Measurements from ENCODE around the gene CLEC20A. TPM values are rescaled to one million over a fixed set of nuclear protein-coding genes. Genes with fewer than 3 reads are reported as not detected.

CLEC20A gene
- total and polyA plus RNA-seq, 8 donors = 0.31 TPM; not detected in 7

DNA sequence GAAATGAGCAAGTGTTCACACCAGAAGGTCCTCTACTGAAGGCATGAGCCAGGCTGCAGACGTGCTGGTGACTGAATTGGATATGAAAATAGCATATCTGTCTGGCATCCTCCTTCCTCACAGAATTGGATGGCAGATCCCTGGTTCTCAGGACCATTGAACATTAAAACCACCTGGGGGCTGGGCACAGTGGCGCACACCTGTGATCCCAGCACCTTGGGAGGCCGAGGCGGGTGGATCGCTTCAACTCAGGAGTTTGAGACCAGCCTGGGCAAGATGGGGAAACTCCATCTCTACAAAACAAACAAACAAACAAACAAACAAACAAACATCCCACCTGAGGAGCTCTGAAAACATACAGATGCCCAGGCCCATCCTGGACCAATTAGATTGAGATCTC lies 39.6 kb upstream of the CLEC20A start:
- no peak overlapping the region for H3K4me3 ChIP-seq
- TF ChIP-seq POLR2AphosphoS5 (IDR thresholded peaks at IDR 0.05) (no peak), EP300 (IDR thresholded peaks at IDR 0.05) (no peak), POLR2A (IDR thresholded peaks at IDR 0.05) (no peak), CTCF (IDR thresholded peaks at IDR 0.05) (no peak)
- intact Hi-C loops (cut with DNase I; ENCODE audit: low total_unique reads) = no loop called here
- H3K27me3 ChIP-seq = no peaks in the 10 kb centered on the region
- no peaks in the 10 kb centered on the region for H3K36me3 ChIP-seq
- H3K4me1 ChIP-seq = peaks cover 6 to 31% (median 22%) of the 10 kb centered on the region in 4 donors
- peak overlapping the region in 4 of 5 donors; percentile 26 to 78 (median 54) for H3K27ac ChIP-seq
- WGBS, 5 donors = 94 to 96% (median 95%) methylated on average over 5 of the region's 5 CpGs
- no peaks in the 10 kb centered on the region for H3K9me3 ChIP-seq
- DNase-seq = no peak

DNA sequence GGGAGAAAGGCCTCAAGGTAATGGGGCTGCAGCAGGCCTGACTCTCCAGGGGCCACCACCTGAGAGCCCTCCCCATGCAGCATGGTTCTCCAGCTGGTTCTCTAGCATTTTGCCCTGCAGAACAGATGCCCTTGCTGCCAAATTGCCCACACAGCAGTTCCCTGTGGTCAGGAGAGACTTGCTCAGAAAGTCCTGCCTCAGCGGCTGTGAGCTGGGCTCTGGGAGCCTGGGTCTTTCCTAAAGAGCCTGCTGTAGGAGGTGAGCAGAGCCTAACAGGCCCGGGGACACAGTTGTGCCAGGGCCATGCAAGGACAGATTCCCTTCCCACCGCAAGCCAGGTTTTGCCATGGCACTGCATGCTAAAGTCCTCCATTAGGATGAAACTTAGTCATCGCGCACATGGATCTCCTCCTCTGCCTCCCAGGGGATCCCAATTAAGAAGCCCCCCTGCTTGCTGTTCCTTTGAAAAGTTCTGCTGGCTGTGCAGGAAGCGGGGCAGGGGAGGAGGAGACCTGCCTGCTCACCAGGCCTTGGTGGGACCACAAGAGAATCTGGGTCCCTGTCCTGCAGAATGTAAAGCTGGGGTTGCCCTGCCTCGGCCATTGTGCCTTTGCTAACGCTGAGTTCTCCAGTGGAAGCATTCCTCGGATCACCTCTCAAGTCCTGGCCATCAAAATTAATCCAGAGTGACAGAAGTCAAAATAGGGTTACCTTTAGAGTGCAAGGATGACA lies 37.5 kb upstream of the CLEC20A start:
- intact Hi-C loops (cut with DNase I; ENCODE audit: low total_unique reads) = loop anchor here (5.0 kb wide), 1 partner anchor 468 kb away; no protein-coding TSS in a partner anchor
- Histone ChIP-seq H3K27me3 (no peaks in the 10 kb centered on the region), H3K4me1 (peaks cover 6 to 29% (median 21%) of the 10 kb centered on the region in 4 donors), H3K4me3 (no peak overlapping the region), H3K27ac (no peak overlapping the region), H3K36me3 (no peaks in the 10 kb centered on the region), H3K9me3 (no peaks in the 10 kb centered on the region)
- WGBS, 5 donors = 91 to 97% (median 95%) methylated on average over 9 of the region's 9 CpGs
- DNase-seq = no peak
- no peak for TF ChIP-seq EP300 (IDR thresholded peaks at IDR 0.05)
- TF ChIP-seq CTCF (IDR thresholded peaks at IDR 0.05) = no peak
- TF ChIP-seq POLR2AphosphoS5 (IDR thresholded peaks at IDR 0.05) = no peak
- TF ChIP-seq POLR2A (IDR thresholded peaks at IDR 0.05) = no peak

GRCh38 chr1:178533121-178533946 lies 36.6 kb upstream of the CLEC20A start:
- H3K36me3 ChIP-seq = no peaks in the 10 kb centered on the region
- intact Hi-C loops (cut with DNase I; ENCODE audit: low total_unique reads) = loop anchor here (5.0 kb wide), 1 partner anchor 469 kb away; no protein-coding TSS in a partner anchor

More at GRCh38 chr1:178533121-178533946, 36.6 kb upstream of the CLEC20A start:
- no peaks in the 10 kb centered on the region for H3K9me3 ChIP-seq
- H3K27ac ChIP-seq = no peak overlapping the region
- 74 to 78% (median 75%) methylated on average over 9 of the region's 9 CpGs for WGBS, 5 donors
- DNase-seq = no peak
- H3K4me3 ChIP-seq = no peak overlapping the region
- H3K27me3 ChIP-seq = no peaks in the 10 kb centered on the region
- peaks cover 6 to 28% (median 18%) of the 10 kb centered on the region in 4 donors for H3K4me1 ChIP-seq
- TF ChIP-seq CTCF (IDR thresholded peaks at IDR 0.05) (no peak), POLR2A (IDR thresholded peaks at IDR 0.05) (no peak), EP300 (IDR thresholded peaks at IDR 0.05) (no peak), POLR2AphosphoS5 (IDR thresholded peaks at IDR 0.05) (no peak)

Data from stomach (tissue), 9 donors.